Bone marrow (tissue), 2 donors: ENCODE measurements around the gene ZNRF3.
"Not testable (repeated sequence)": the region's sequence is repeated elsewhere in the genome, so short reads cannot be mapped to it uniquely, and the experiment has no call there.

Source experiments
- DNase-seq, 2 donors: peaks; one replicate each; lab custom pipeline; 2025; lab: John Stamatoyannopoulos, UW

Gene ZNRF3

GRCh38 chr22:29070490-29070889 is 187.1 kb downstream of the ZNRF3 start:
- DNase-seq = no peak

DNA sequence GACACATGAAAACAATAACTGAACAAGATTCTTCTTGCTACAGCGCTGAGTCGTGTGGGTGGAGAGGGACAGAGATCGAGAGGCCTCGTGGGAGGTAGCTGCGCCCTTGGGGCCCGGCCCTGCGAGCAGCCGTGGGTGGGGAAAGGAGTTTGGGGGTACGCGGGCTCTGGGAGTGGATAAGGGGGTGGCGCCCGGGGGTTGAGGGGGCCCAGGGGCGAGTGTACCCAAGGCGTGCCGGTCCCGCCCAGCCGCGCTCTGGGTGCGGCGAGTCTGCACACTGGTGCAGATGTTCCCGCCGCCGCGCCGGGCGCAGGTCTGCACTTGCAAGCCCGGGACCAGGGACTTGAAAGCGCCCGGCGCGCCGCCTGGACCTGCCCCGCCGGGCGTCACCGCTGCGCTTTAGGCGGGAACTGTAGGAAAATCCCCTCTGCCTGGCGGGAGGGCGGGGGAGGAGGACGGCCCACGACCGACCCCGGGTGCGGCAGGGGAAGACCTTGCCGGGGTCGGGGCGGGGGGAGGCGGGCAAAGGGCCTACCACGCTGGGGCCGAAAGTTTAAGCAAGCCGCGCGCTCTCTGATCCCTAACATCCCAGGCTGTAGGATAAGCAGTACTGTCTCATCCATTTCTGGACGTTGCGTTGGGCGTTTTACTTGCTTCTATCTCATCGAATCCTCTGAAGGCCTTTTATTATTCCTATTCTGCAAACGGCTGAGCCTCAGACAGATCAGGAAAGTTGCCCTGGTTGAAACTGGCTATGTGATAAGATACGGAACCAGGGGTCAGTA is 188.1 kb downstream of the ZNRF3 start:
- peak in 1 of 2 donors; percentile 25 for DNase-seq

DNA sequence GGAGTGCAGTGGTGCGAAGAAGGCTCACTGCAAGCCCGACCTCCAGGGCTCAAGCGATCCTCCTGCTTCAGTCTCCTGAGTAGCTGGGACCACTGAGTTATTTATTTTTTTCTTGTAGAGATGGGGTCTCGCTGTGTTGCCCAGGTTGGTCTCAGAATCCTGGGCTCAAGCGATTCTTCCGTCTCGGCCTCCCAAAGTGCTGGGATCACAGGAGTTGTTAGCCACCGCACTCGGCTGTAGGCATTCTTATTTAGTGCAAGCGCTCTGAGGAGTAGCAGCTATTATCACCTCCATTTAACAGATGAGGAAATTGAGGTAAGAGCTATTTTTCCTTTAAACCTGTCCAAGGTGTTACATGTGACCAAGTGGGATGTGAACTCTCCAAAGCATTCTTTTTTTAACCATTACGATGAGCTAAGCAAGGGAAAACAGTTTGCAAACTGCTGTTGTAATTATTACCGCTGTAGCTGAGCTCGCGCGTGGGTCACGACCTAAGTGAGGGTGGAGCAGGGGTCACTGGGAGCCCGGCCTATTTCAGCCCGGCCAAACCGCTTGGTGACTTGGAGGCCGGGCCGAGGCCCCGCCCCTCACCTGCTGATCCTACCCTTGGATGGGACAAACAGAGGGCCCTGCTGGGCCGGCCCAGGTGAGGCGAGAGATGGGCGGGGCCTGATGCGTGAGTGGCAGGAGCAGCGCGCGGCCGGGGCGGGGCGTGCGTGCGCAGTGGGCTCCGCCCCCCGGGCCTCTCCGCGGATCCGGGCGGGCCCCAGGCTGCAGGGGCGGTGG is 189.0 kb downstream of the ZNRF3 start:
- DNase-seq = peak in 1 of 2 donors; percentile 43

DNA sequence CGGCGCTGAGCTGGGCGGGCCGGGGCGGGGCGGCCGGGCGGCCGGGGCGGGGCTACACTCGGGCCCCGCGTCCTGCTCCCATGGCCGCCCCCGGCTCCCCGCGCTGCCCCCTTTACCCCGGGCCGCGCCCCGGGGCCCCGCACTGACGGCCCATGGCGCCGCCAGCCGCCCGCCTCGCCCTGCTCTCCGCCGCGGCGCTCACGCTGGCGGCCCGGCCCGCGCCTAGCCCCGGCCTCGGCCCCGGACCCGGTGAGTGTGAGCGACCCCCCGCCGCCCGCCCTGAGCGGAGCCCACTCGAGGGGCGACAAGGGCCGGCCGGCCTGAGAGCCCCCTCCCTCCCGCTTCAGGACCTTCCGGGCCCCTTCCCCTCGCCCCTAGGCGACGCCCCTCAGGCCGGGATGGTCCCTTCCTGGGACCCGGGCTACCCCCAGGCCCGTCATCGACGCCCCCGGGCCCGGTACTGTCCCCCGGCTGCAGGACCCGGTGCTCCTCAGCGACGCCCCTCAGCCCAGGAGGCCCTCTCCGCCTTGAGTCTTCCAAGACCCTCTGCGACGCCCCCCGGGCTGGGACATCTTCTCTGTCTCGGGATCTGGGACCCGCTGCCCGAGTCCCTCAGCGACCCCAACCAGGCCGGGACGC is 189.7 kb downstream of the ZNRF3 start, which contains the start of gene KREMEN1:
KREMEN1 (plus strand) TSS at position 57 of the 639 bp plus-strand sequence; CDS start at position 153, 96 bp downstream.
- DNase-seq = no peak

DNA sequence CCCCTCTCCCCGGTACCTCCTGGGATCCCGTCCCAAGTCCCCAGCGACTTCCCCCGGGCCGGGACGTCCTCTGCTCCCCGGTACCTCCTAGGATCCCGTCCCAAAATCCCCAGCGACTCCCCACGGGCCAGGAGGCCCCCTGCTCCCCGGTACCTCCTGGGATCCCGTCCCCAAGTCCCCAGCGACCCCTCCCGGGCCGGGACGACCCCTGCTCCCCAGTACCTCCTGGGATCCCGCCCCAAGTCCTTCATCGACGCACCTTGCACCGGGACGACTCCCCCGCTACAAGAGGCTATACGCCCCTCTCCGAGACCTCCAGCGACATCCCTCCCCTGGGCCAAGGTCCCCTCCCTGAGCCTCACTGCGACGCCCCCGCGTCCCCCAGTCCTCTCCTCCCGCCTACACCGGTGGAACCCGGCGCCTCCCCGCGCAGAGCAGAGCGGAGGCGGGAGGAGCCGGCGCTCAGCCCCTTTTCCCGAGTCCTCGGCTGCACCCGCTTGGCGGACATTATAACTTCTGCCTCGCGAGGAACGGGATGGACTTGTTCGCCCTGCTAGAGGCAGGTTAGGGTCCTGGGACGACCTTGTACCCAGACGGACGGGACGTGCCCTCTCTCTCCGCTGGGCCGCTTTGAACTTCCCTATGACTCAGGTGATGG is 190.4 kb downstream of the ZNRF3 start:
- DNase-seq = no peak

DNA sequence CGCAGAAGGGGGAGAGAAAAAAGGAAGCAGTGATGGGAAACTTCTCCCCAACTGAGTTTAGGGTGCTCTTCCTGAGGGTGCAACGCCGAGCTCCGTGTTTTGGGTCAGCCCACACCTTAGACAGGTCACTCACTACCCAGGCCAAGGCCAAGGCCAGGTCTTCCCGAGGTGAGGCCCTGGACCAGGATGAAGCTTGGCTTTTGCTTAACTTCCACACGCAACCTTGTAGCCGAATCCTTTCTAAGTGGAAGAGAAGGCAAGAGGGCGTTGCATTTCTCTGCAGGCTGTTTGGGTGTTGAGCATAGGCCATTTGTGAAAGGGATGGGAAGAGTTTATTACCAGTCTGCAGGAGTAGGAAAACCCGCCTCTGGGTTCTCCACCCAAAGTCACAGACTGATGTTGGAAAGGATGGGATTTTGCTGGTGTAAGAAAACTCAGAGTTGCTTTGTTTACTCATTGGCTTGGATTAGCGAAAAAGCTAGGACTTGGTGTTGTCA is 191.0 kb downstream of the ZNRF3 start:
- no peak for DNase-seq

- DNase-seq = no peak
Measured at GRCh38 chr22:29078036-29078868, 194.9 kb downstream of the ZNRF3 start.

GRCh38 chr22:29078869-29079207 is 195.5 kb downstream of the ZNRF3 start:
- DNase-seq = no peak

GRCh38 chr22:29079218-29079901 is 196.0 kb downstream of the ZNRF3 start:
- no peak for DNase-seq

DNA sequence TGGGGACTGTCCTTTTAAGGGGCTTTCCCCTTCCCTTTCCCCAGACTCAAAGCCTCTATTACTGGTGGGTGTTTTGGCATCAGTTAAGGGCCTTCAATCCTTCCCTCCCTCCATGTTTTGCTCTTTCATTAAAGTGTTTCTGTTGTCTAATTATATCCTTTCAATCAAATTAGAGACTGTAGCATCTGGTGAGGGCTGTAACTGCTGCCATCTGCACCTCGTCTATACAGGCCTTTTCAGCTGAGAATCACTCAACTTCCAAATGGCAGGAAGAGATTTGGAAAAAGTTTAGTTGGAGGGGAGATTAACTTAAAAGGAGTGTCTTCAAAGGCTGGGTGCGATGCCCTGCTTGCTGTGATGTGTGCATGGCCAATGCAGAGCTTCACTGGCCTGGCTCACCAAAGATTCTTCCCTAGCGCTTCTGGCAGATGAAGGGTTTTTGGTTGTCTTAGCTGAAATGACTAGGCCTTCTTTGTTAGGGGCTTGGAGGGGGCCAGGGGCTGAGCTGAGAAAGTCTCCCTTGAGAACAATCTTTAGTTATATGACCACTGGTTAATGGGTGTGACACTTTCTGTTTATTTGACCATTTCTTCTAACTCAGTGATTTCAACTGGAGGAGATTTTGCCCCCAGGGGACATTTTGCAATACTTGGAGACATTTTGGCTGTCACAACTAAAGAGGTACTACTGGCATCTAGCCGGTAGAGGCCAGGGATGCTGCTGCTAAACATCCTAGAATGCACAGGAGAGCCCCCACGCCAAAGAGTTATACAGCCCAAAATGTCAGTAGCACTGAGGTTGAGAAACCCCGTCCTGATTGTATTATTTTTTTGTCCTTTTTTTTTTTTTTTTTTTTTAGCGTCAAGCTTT is 197.0 kb downstream of the ZNRF3 start:
- no peak for DNase-seq

DNA sequence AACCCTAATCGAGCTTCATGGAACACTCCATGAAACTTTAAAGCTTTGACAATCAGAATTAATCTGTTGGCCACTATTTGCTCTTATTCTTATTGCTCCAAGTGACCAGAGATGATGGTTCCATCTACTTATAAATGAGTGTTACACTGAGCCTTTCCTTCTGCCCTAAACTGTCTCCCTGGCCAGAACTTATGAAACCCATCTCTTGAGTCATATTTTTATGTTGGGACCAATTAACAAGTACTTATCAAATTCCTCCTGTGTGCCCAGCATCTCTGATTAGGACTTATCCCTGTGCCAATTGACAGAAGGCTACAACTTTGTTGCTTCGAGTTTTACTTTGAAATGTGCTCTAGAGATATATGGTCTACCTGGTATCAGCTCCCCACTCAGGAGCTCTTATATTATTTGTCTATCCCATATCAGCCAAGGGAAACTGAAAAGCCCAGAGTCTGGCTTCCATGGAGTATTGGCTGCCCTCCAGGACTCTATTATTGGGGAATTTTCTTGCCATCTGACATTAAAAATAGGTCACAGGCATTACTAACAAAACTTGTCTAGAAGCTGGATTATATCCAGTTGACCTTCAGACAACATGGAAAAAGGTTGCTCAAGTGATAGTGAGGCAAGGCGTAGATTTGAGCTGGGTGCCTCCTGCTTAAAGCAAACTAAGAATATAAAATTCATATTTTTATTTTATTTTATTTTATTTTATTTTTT is 198.3 kb downstream of the ZNRF3 start:
- no peak for DNase-seq

- DNase-seq = no peak
Measured at GRCh38 chr22:29082826-29083545, 199.6 kb downstream of the ZNRF3 start.

GRCh38 chr22:29083576-29083932 is 200.2 kb downstream of the ZNRF3 start:
- DNase-seq = not testable (repeated sequence)

- DNase-seq = no peak
Measured at GRCh38 chr22:29083933-29084591, 200.7 kb downstream of the ZNRF3 start.

DNA sequence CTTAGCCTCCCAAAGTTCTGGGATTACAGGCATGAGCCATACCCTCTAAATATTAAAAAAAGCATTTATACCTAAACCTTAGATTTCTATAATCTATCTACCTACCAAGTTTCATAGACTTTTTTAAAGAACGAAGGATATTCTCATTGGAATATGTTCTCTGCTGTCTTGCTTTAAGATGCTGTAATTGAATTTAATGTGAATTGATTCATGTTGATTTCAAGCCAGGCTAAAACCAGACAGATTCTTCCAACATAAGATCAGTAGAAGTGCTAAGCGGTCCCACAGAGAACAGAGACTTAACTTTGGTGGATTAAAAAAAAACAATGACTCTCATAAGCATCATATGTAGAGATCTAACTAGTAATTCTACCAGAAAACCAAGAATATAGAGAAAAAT is 203.6 kb downstream of the ZNRF3 start:
- DNase-seq = no peak

DNA sequence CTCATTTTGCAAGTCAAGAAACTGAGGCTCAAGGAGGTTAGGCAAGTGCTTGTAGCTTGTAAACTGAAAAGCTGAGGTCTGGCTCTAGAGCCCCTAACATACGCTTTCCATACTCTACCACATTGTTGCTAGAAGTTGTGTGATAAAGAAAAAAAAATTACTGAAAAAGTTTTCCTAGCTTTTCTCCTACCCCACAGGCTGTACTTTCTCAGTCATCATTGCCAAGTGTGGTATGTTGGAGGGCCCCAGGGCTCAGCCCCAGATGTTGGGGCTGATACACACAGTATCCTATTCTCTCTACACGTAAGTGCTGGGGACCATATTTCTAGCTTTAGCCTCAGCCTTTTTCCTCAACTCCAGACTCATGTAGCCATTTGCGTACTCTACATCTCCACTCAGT is 205.4 kb downstream of the ZNRF3 start:
- no peak for DNase-seq

DNA sequence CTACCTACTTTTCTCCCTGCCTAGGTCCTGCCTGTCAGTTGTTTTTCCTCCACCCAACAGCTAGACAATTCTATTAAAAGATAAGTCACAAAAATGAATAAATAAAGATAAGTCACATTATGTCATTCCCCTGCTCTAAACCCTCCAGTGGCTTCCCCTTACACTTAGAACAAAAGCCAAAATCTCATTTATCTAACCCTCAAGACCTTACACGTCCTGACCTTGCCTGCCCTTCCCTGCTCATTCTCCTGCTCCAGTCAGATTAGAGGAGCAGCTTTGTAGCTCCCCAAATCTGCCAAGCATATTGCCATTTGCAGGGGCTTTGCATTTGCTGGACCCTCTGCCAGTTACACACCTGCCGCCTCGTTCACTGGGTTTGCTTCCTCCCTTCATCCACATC is 206.1 kb downstream of the ZNRF3 start:
- no peak for DNase-seq

GRCh38 chr22:29090039-29090438 is 206.7 kb downstream of the ZNRF3 start:
- DNase-seq = no peak
